ENCODE results near the gene CD3G.
"Not testable (repeated sequence)": the region's sequence is repeated elsewhere in the genome, so short reads cannot be mapped to it uniquely, and the experiment has no call there.

Gene CD3G

GRCh38 chr11:118382954-118383353 lies 38.8 kb downstream of the CD3G start:
- no peak for DNase-seq

GRCh38 chr11:118383657-118384056 lies 39.5 kb downstream of the CD3G start:
- no peak for DNase-seq

GRCh38 chr11:118396097-118396501 lies 52.0 kb downstream of the CD3G start:
- DNase-seq, result no peak

- no peak for DNase-seq
Measured at GRCh38 chr11:118397448-118397847, 53.3 kb downstream of the CD3G start.

GRCh38 chr11:118398791-118399559 lies 54.8 kb downstream of the CD3G start:
- peak; percentile 28 for DNase-seq

GRCh38 chr11:118401151-118401879 lies 57.2 kb downstream of the CD3G start, which contains the start of gene ATP5MG:
Gene ATP5MG, plus strand, starts transcription at chr11:118401606. Its CDS starts 60 bp downstream, at chr11:118401666.
- DNase-seq, result peak; percentile 87

- no peak for DNase-seq
Measured at GRCh38 chr11:118401880-118402590, 57.9 kb downstream of the CD3G start.

- not testable (repeated sequence) for DNase-seq
Measured at GRCh38 chr11:118402594-118402993, 58.5 kb downstream of the CD3G start.
